Liver (tissue), 3 donors: ENCODE results near the gene PRSS57.
"Not testable (repeated sequence)": the region's sequence is repeated elsewhere in the genome, so short reads cannot be mapped to it uniquely, and the experiment has no call there.

Source experiments
- JUND ChIP-seq, 2 donors: IDR thresholded peaks; 2 replicates each; pipeline ENCODE4 v1.6.1; 2016; ENCODE audit warnings: antibody characterized with exemption in 2 of 2
- TAF1 ChIP-seq: conservative IDR thresholded peaks from 2 replicates; pipeline ENCODE4 v1.6.1; 2016; ENCODE audit warnings: antibody characterized with exemption, mild to moderate bottlenecking
- TF ChIP-seq, protein P1 (sequence below): IDR thresholded peaks from 2 replicates; pipeline ENCODE4 v1.6.1; 2016; ENCODE audit warnings: antibody characterized with exemption, mild to moderate bottlenecking
- TF ChIP-seq, protein P2 (sequence below): fragments of 150-350 bp; IDR thresholded peaks from 2 replicates; pipeline ENCODE4 v1.5.1; 2017; ENCODE audit warnings: improper control_type of control experiment, low read depth, low read length; ENCODE audit not compliant: missing input control
- donor health status: healthy.
- donor health status: healthy.

DNA sequence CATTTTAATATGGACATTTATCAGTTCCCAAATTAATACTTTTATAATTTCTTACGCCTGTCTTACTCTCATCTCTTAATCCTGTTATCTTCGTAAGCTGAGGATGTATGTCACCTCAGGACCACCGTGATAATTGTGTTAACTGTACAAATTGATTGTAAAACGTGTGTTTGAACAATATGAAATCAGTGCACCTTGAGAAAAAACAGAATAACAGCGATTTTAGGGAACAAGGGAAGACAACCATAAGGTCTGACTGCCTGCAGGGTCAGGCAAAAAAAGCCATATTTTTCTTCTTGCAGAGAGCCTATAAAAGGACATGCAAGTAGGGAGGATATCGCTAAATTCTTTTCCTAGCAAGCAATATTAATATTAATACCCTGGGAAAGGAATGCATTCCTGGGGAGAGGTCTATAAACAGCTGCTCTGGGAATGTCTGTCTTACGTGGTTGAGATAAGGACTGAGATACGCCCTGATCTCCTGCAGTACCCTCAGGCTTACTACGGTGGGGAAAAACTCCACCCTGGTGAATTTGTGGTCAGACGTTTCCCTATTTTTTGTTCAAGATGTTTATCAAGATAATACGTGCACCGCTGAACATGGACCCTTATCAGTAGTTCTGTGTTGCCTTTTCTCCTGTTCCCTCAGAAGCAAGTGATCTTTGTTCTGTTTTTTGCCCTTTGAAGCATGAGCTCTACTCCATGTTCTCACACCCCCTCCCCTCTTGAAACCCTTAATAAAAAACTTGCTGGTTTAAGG lies 26.4 kb downstream of the PRSS57 start:
- TF ChIP-seq, protein P1, sequence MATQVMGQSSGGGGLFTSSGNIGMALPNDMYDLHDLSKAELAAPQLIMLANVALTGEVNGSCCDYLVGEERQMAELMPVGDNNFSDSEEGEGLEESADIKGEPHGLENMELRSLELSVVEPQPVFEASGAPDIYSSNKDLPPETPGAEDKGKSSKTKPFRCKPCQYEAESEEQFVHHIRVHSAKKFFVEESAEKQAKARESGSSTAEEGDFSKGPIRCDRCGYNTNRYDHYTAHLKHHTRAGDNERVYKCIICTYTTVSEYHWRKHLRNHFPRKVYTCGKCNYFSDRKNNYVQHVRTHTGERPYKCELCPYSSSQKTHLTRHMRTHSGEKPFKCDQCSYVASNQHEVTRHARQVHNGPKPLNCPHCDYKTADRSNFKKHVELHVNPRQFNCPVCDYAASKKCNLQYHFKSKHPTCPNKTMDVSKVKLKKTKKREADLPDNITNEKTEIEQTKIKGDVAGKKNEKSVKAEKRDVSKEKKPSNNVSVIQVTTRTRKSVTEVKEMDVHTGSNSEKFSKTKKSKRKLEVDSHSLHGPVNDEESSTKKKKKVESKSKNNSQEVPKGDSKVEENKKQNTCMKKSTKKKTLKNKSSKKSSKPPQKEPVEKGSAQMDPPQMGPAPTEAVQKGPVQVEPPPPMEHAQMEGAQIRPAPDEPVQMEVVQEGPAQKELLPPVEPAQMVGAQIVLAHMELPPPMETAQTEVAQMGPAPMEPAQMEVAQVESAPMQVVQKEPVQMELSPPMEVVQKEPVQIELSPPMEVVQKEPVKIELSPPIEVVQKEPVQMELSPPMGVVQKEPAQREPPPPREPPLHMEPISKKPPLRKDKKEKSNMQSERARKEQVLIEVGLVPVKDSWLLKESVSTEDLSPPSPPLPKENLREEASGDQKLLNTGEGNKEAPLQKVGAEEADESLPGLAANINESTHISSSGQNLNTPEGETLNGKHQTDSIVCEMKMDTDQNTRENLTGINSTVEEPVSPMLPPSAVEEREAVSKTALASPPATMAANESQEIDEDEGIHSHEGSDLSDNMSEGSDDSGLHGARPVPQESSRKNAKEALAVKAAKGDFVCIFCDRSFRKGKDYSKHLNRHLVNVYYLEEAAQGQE, result not testable (repeated sequence)
- TF ChIP-seq, protein P2, sequence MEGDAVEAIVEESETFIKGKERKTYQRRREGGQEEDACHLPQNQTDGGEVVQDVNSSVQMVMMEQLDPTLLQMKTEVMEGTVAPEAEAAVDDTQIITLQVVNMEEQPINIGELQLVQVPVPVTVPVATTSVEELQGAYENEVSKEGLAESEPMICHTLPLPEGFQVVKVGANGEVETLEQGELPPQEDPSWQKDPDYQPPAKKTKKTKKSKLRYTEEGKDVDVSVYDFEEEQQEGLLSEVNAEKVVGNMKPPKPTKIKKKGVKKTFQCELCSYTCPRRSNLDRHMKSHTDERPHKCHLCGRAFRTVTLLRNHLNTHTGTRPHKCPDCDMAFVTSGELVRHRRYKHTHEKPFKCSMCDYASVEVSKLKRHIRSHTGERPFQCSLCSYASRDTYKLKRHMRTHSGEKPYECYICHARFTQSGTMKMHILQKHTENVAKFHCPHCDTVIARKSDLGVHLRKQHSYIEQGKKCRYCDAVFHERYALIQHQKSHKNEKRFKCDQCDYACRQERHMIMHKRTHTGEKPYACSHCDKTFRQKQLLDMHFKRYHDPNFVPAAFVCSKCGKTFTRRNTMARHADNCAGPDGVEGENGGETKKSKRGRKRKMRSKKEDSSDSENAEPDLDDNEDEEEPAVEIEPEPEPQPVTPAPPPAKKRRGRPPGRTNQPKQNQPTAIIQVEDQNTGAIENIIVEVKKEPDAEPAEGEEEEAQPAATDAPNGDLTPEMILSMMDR, result not testable (repeated sequence)
- not testable (repeated sequence) for TF ChIP-seq TAF1; JUND (IDR thresholded peaks at IDR 0.05)
